ENCODE data around the gene OR10P1.
"Not testable (repeated sequence)": the region's sequence is repeated elsewhere in the genome, so short reads cannot be mapped to it uniquely, and the experiment has no call there.

- TF ChIP-seq, protein P1, sequence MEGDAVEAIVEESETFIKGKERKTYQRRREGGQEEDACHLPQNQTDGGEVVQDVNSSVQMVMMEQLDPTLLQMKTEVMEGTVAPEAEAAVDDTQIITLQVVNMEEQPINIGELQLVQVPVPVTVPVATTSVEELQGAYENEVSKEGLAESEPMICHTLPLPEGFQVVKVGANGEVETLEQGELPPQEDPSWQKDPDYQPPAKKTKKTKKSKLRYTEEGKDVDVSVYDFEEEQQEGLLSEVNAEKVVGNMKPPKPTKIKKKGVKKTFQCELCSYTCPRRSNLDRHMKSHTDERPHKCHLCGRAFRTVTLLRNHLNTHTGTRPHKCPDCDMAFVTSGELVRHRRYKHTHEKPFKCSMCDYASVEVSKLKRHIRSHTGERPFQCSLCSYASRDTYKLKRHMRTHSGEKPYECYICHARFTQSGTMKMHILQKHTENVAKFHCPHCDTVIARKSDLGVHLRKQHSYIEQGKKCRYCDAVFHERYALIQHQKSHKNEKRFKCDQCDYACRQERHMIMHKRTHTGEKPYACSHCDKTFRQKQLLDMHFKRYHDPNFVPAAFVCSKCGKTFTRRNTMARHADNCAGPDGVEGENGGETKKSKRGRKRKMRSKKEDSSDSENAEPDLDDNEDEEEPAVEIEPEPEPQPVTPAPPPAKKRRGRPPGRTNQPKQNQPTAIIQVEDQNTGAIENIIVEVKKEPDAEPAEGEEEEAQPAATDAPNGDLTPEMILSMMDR (IDR thresholded peaks at IDR 0.05), result not testable (repeated sequence)
- TF ChIP-seq EZH2, EZH2phosphoT487 (IDR thresholded peaks at IDR 0.05): not testable (repeated sequence)
Measured at GRCh38 chr12:55650620-55651298, 14.1 kb downstream of the OR10P1 start.
